ENCODE measurements around the gene OVCA2. TPM values are rescaled to one million over a fixed set of nuclear protein-coding genes. Genes with fewer than 3 reads are reported as not detected.

OVCA2 gene
- total and polyA plus RNA-seq, 2 experiments from 2014 or later = 66.1 to 92.0 TPM

- peaks cover 9% of the 10 kb centered on the region for H3K27me3 ChIP-seq (replicated peaks; ENCODE audit: insufficient read depth)
- no peaks in the 10 kb centered on the region for H3K9me2 ChIP-seq (ENCODE audit: insufficient read depth)
- H2AFZ ChIP-seq = no peak overlapping the region
- no peaks in the 10 kb centered on the region for H3K9me3 ChIP-seq (ENCODE audit: low read depth)
- H3K36me3 ChIP-seq (ENCODE audit: low read depth) = no peaks in the 10 kb centered on the region
- peaks cover 7% of the 10 kb centered on the region; the same call in 1 of the 2 replicates for H3K4me1 ChIP-seq (ENCODE audit: insufficient read depth)
- DNase-seq = no peak
- H3K79me2 ChIP-seq (ENCODE audit: insufficient read depth) = no peaks in the 10 kb centered on the region
- TF ChIP-seq EZH2 (IDR thresholded peaks at IDR 0.05; ENCODE audit: insufficient read depth, poor library complexity, severe bottlenecking) (no peak), EZH2phosphoT487 (IDR thresholded peaks at IDR 0.05; ENCODE audit: insufficient read depth, low read depth) (no peak)
- H3K27ac ChIP-seq = no peak overlapping the region
- H4K20me1 ChIP-seq (ENCODE audit: insufficient read depth) = no peaks in the 10 kb centered on the region
- in situ Hi-C loops (cut with MboI) = no loop called here
- H3F3A ChIP-seq (ENCODE audit: insufficient read depth) = 0 out of 2 replicates have a peak, but pooled peaks cover 8% of the 10 kb centered on the region
- no peak overlapping the region for H3K4me2 ChIP-seq (ENCODE audit: unreplicated experiment)
- WGBS, 2 experiments (ENCODE audit: low coverage in 1 of 2, low lambda C conversion rate in 2 of 2, missing lambda C conversion rate in 2 of 2) = 86 to 95% methylated on average over 1 of the region's 1 CpG
- H3K4me3 ChIP-seq = no peak overlapping the region
- H3K9ac ChIP-seq = no peak overlapping the region
Observed at GRCh38 chr17:2013994-2014317, 27.9 kb upstream of the OVCA2 start.

GRCh38 chr17:2015314-2015713, 26.5 kb upstream of the OVCA2 start:
- Histone ChIP-seq H3K4me3 (no peak overlapping the region), H3K9me2 (ENCODE audit: insufficient read depth) (no peaks in the 10 kb centered on the region), H3K9ac (no peak overlapping the region), H3K79me2 (ENCODE audit: insufficient read depth) (no peaks in the 10 kb centered on the region), H3K4me2 (ENCODE audit: unreplicated experiment) (no peak overlapping the region), H3F3A (ENCODE audit: insufficient read depth) (0 out of 2 replicates have a peak, but pooled peaks cover 8% of the 10 kb centered on the region), H3K4me1 (ENCODE audit: insufficient read depth) (peaks cover 7% of the 10 kb centered on the region; the same call in 1 of the 2 replicates), H3K9me3 (ENCODE audit: low read depth) (no peaks in the 10 kb centered on the region), H2AFZ (no peak overlapping the region), H4K20me1 (ENCODE audit: insufficient read depth) (no peaks in the 10 kb centered on the region), H3K27me3 (replicated peaks; ENCODE audit: insufficient read depth) (peaks cover 21% of the 10 kb centered on the region), H3K27ac (no peak overlapping the region), H3K36me3 (ENCODE audit: low read depth) (no peaks in the 10 kb centered on the region)
- no peak for DNase-seq
- in situ Hi-C loops (cut with MboI) = no loop called here
- WGBS, 2 experiments (ENCODE audit: low coverage in 1 of 2, low lambda C conversion rate in 2 of 2, missing lambda C conversion rate in 2 of 2) = 71 to 79% methylated on average over 13 to 14 of the region's 14 CpGs
- TF ChIP-seq EZH2 (IDR thresholded peaks at IDR 0.05; ENCODE audit: insufficient read depth, poor library complexity, severe bottlenecking) (no peak), EZH2phosphoT487 (IDR thresholded peaks at IDR 0.05; ENCODE audit: insufficient read depth, low read depth) (no peak)

GRCh38 chr17:2016494-2016893, 25.3 kb upstream of the OVCA2 start:
- Histone ChIP-seq H3K36me3 (ENCODE audit: low read depth) (no peaks in the 10 kb centered on the region), H2AFZ (no peak overlapping the region), H3K4me1 (ENCODE audit: insufficient read depth) (peaks cover 5% of the 10 kb centered on the region; the same call in 1 of the 2 replicates), H3F3A (ENCODE audit: insufficient read depth) (0 out of 2 replicates have a peak, but pooled peaks cover 8% of the 10 kb centered on the region), H3K79me2 (ENCODE audit: insufficient read depth) (no peaks in the 10 kb centered on the region), H3K9ac (no peak overlapping the region), H3K9me3 (ENCODE audit: low read depth) (no peaks in the 10 kb centered on the region), H3K9me2 (ENCODE audit: insufficient read depth) (no peaks in the 10 kb centered on the region), H3K4me3 (no peak overlapping the region), H4K20me1 (ENCODE audit: insufficient read depth) (no peaks in the 10 kb centered on the region), H3K27me3 (replicated peaks; ENCODE audit: insufficient read depth) (peaks cover 23% of the 10 kb centered on the region), H3K4me2 (ENCODE audit: unreplicated experiment) (no peak overlapping the region), H3K27ac (no peak overlapping the region)
- TF ChIP-seq EZH2phosphoT487 (IDR thresholded peaks at IDR 0.05; ENCODE audit: insufficient read depth, low read depth) (no peak), EZH2 (IDR thresholded peaks at IDR 0.05; ENCODE audit: insufficient read depth, poor library complexity, severe bottlenecking) (no peak)
- in situ Hi-C loops (cut with MboI) = no loop called here
- 80 to 84% methylated on average over 20 of the region's 20 CpGs for WGBS, 2 experiments (ENCODE audit: low coverage in 1 of 2, low lambda C conversion rate in 2 of 2, missing lambda C conversion rate in 2 of 2)
- no peak for DNase-seq

GRCh38 chr17:2017274-2017941, 24.4 kb upstream of the OVCA2 start:
- WGBS, 2 experiments (ENCODE audit: low coverage in 1 of 2, low lambda C conversion rate in 2 of 2, missing lambda C conversion rate in 2 of 2) = 80 to 83% methylated on average over 18 to 19 of the region's 19 CpGs
- H3K27me3 ChIP-seq (replicated peaks; ENCODE audit: insufficient read depth) = peaks cover 23% of the 10 kb centered on the region

More at GRCh38 chr17:2017274-2017941, 24.4 kb upstream of the OVCA2 start:
- DNase-seq = no peak
- no peaks in the 10 kb centered on the region for H4K20me1 ChIP-seq (ENCODE audit: insufficient read depth)
- H3K4me2 ChIP-seq (ENCODE audit: unreplicated experiment) = no peak overlapping the region
- TF ChIP-seq EZH2phosphoT487 (IDR thresholded peaks at IDR 0.05; ENCODE audit: insufficient read depth, low read depth) (no peak), EZH2 (IDR thresholded peaks at IDR 0.05; ENCODE audit: insufficient read depth, poor library complexity, severe bottlenecking) (no peak)
- H3K79me2 ChIP-seq (ENCODE audit: insufficient read depth) = no peaks in the 10 kb centered on the region
- H3K4me1 ChIP-seq (ENCODE audit: insufficient read depth) = no peaks in the 10 kb centered on the region
- H2AFZ ChIP-seq = no peak overlapping the region
- no peaks in the 10 kb centered on the region for H3K36me3 ChIP-seq (ENCODE audit: low read depth)
- 0 out of 2 replicates have a peak, but pooled peaks cover 6% of the 10 kb centered on the region for H3F3A ChIP-seq (ENCODE audit: insufficient read depth)
- no peaks in the 10 kb centered on the region for H3K9me3 ChIP-seq (ENCODE audit: low read depth)
- no peaks in the 10 kb centered on the region for H3K9me2 ChIP-seq (ENCODE audit: insufficient read depth)
- no peak overlapping the region for H3K4me3 ChIP-seq
- no peak overlapping the region for H3K9ac ChIP-seq
- H3K27ac ChIP-seq = no peak overlapping the region
- in situ Hi-C loops (cut with MboI) = no loop called here

Measured in GM23248 (cell line).